ENCODE measurements around the gene CNKSR3.
A peak's percentile ranks its signal among the peaks of the same experiment; 100 is the strongest.

CNKSR3 gene

DNA sequence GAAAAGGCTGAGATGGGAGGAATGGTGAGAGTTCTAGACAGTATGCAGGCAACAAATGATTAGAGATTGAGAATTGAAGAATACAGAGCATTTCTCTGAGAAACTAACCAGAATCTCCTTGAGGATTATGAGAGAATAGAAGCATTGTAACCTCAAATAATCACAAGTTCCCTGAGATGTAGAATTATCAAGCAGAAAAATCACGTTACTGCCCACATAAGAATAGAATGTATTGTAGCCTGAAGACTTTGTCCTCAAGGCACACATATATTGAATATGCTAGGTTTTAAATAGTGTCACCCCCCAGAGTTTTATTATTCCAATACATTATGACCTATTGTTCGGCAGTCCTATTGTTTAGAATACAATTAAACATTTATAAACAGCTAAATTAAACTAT is 57.2 kb downstream of the CNKSR3 start:
- DNase-seq (ENCODE audit: low spot score) = no peak

DNA sequence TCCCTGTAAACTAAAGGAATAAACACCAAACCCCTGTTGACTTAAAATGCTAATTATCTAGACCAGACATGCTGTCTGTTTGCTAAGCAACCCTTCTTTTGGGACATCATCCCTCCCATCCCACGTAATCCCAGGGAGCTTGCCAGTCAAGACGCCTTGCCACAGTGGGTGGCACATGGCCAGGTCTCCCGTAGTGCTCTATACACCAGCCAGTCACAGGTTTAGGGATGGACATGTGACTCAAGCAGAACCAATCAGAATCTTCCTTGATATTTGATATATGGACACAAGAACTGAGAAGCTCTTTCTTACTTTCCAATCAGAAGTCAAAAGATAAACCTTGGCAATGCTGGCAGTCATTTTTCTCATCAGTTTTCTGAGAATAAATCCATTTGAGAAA is 60.0 kb downstream of the CNKSR3 start:
- DNase-seq (ENCODE audit: low spot score) = no peak

- DNase-seq (ENCODE audit: low spot score) = peak; percentile 28
Measured at GRCh38 chr6:154448448-154449096, 61.9 kb downstream of the CNKSR3 start.

DNA sequence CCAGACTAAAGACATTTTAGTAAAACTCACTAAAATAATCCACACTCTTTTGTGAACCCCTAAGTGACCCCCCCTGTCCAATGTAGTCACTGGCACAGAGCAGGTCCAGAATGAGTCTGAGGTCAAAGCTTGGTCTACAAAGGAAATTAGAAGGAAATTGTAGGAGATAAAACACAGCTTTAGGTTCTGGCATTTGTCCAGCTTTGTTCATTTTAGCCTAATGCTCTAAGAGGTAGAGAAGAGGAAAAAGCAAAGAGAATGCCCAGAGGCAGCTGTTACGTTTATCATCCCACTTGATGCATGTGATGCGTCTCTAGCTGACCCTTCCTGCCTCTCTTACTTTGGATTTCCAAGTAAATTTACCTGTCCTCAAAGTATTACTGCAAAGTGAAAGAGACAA is 62.5 kb downstream of the CNKSR3 start:
- no peak for DNase-seq (ENCODE audit: low spot score)

- DNase-seq (ENCODE audit: low spot score) = no peak
Measured at GRCh38 chr6:154446984-154447383, 63.5 kb downstream of the CNKSR3 start.

GRCh38 chr6:154445417-154445816 is 65.1 kb downstream of the CNKSR3 start:
- DNase-seq (ENCODE audit: low spot score) = no peak

DNA sequence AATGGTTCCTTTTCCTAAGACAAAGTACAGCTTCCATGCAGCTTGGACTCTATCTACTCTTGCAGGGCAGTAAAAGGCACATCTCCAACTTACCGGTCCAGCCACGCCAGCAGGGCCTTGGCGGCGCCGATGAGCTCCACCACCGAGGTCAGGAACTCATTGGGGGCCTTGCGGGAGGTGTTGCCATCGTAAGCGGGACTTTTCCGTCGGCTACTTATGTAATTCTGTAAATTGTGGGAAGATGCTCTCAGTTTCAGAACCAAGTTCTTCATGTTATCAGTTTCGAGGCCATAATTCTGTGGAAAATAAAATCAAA is 68.5 kb downstream of the CNKSR3 start:
- no peak for DNase-seq (ENCODE audit: low spot score)

DNA sequence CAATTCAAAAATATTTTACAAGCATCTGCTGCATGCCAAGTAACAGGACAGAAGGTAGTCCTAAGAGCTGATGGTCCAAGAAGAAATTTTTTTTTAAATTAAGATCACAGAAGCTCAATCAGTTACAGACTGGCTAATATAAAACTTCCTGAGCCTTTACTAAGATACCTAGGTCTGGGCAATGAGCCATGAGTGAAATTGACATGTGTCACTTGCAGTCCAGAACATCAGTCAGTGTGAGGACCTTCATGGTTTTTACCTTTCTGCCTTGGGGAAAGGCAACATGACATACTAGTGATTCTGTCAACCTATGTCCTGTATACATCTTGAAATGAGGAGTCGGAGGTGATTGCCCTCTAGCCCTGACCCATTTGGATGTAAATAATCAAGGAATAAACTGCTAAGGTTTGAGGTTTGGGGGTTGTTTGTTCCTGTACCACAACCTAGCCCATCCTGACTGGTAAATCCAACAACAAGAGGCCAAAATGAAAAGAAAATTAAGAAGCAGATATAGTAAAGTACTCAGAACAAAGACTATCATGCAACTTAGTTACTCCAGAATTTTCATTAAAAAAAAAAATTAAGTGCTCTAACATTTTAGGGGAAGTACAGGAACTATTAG is 70.0 kb downstream of the CNKSR3 start:
- no peak for DNase-seq (ENCODE audit: low spot score)

DNA sequence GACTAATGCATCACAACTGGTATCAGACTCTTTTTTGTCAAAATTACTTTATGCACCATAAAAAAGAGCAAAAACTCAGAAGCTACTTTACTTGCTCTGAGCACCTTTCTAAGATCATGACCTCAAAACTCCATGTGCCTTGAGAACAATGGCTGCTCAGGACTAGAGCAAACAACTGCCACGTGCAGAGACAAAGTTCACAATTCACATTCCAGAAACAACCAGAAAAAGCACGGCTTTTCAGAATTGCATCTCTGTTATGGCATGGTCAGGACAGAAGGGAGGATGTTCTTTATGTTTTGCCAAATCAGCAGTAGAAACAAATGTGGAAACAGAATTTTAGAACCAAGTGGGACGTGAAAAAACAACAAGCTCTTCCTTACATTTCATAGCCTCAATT is 70.5 kb downstream of the CNKSR3 start:
- DNase-seq (ENCODE audit: low spot score) = no peak

- DNase-seq (ENCODE audit: low spot score) = no peak
Measured at GRCh38 chr6:154438882-154439415, 71.5 kb downstream of the CNKSR3 start.

GRCh38 chr6:154435400-154435945 is 75.0 kb downstream of the CNKSR3 start:
- DNase-seq (ENCODE audit: low spot score) = no peak

DNA sequence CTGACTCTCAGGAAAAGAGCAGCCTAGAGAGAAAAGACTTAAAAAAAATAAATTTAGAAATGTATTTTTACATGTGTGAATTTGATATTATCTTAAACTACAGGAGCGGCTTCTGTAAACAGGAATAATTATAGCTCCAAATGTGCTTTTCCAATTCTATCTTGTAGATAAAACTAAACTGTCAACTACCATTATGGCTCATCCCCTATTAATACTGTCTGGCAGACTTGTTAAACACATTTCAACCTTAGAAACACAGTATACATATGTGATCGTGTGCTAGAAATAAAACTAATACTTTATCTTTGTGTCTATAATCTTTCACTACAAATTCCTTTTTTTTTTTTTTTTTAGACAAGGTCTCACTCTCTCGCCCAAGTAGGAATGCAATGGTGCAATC is 75.8 kb downstream of the CNKSR3 start:
- no peak for DNase-seq (ENCODE audit: low spot score)

DNA sequence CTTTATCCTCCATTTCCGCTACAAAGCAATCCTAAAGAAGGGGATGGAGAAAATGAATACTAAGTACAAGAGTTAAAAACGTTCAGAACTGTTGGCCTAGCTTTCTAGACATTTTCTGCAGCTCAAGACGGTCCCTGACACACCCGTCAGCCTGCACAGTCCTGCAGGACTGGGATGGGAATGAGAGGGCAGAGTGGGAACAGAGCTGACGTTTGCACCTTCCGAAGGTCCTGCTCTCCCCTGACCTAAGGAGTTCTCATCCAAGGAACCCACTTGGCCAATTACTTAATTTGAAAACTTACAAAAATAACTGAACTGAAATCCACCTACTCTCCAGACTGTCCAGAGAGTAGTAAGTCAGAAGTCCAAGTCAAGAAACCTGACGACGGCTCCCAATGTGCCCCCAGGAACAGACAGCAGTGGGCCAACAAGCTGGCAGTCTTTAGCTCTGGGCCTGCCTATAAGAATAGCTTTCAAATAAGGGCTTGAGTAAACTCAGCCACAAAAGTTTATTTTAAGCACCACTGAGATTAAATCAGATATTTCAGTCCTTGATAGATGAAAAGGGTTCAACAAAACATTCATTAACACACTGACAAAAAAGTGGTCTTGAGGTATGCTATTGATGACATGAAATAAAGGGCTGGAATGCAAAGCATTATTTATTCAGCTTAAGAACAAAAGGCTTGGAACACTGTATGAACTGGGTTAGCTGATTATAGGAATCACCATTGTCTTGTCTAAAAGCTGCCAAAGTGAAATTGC is 76.8 kb downstream of the CNKSR3 start:
- DNase-seq (ENCODE audit: low spot score) = no peak

- no peak for DNase-seq (ENCODE audit: low spot score)
Measured at GRCh38 chr6:154432533-154433476, 77.7 kb downstream of the CNKSR3 start.

DNA sequence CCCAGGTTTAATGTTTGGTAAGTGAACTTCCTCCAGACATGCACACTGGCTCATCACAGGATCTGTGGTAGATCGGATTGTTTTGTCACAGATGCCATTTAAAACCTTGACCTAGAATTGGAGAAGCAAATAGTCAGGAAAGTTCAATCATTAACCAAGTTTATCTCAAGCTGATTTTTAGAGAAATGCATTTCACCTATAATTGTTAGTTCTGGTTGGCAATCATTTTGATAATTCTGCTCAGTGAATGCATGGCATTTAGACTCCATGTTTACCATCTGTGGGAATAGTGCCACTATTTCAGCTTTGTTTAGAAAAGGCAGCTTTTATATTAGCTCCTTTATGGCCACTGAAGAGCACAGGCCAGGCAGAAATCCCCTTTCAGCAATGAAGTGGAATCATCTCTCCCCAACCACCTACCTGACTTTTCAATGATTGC is 80.0 kb downstream of the CNKSR3 start:
- DNase-seq (ENCODE audit: low spot score) = peak; percentile 50

- DNase-seq (ENCODE audit: low spot score) = no peak
Measured at GRCh38 chr6:154429711-154430110, 80.8 kb downstream of the CNKSR3 start.

DNA sequence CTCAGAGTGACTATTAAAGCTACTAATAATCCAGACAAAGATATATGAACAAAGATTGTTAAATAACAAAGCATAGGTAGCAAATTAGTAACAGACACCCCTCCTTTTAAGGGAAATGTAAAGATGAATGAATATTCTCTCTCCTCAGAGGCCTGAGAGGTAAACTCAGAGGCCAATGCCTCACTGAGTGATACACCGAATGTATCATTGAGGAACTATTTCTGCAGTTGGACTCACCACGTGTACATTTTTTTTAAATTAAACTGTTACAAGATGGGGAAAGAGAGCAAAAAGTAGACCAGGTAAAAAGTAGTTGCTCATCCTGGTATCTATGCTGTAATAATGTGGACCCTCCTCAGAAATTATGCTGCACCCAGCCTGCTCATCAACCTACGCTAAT is 81.6 kb downstream of the CNKSR3 start:
- DNase-seq (ENCODE audit: low spot score) = no peak

GRCh38 chr6:154427446-154427845 is 83.0 kb downstream of the CNKSR3 start:
- no peak for DNase-seq (ENCODE audit: low spot score)

GRCh38 chr6:154426997-154427396 is 83.5 kb downstream of the CNKSR3 start:
- DNase-seq (ENCODE audit: low spot score) = no peak

- no peak for DNase-seq (ENCODE audit: low spot score)
Measured at GRCh38 chr6:154425034-154425433, 85.5 kb downstream of the CNKSR3 start.

- peak; percentile 29 for DNase-seq (ENCODE audit: low spot score)
Measured at GRCh38 chr6:154414021-154414813, 96.3 kb downstream of the CNKSR3 start.
